Bronchial epithelial cell (primary cell): ENCODE data around the gene RXRB. TPM values are rescaled to one million over a fixed set of nuclear protein-coding genes. Genes with fewer than 3 reads are reported as not detected.

Experiments used
- DNase-seq: peaks from one replicate; pipeline ENCODE4 v3.0.0-alpha.2; 2010; ENCODE audit warnings: low read depth
- FAIRE-seq: peaks from 2 replicates; lab custom pipeline; 2011; peaks lifted over from hg19 to GRCh38; lab: Jason Lieb, UNC
- H3K27me3 ChIP-seq: 2 replicates; pipeline ENCODE4 v1.5.1; 2011; ENCODE audit warnings: low read length; ENCODE audit not compliant: control insufficient read depth, insufficient read depth
- H3K36me3 ChIP-seq: 2 replicates; pipeline ENCODE4 v1.5.1; 2011; ENCODE audit warnings: low read length; ENCODE audit not compliant: control insufficient read depth, insufficient read depth
- H3K4me3 ChIP-seq: 2 replicates; pipeline ENCODE4 v1.5.1; 2011; ENCODE audit warnings: mild to moderate bottlenecking, low read depth, low read length, control low read depth
- total RNA-seq: library from RNA; depleted of rRNA; stranded (reverse); fragments of >200 nt; gene quantifications from 2 replicates; pipeline ENCODE4 v1.2.1, GENCODE V29; 2014
- TF ChIP-seq, protein P1 (sequence below): IDR thresholded peaks from 2 replicates; pipeline ENCODE4 v1.5.1; 2011; ENCODE audit warnings: mild to moderate bottlenecking, moderate library complexity, low read length, control low read depth, inconsistent platforms; ENCODE audit not compliant: insufficient read depth, severe bottlenecking

Gene RXRB
- total RNA-seq, 1 donor from 2014 or later = 15.3 TPM

GRCh38 chr6:33197431-33198048 lies 2.9 kb downstream of the RXRB start:
- DNase-seq (peak; percentile 71), FAIRE-seq (no peak)
- TF ChIP-seq, protein P1, sequence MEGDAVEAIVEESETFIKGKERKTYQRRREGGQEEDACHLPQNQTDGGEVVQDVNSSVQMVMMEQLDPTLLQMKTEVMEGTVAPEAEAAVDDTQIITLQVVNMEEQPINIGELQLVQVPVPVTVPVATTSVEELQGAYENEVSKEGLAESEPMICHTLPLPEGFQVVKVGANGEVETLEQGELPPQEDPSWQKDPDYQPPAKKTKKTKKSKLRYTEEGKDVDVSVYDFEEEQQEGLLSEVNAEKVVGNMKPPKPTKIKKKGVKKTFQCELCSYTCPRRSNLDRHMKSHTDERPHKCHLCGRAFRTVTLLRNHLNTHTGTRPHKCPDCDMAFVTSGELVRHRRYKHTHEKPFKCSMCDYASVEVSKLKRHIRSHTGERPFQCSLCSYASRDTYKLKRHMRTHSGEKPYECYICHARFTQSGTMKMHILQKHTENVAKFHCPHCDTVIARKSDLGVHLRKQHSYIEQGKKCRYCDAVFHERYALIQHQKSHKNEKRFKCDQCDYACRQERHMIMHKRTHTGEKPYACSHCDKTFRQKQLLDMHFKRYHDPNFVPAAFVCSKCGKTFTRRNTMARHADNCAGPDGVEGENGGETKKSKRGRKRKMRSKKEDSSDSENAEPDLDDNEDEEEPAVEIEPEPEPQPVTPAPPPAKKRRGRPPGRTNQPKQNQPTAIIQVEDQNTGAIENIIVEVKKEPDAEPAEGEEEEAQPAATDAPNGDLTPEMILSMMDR = peak; percentile 85
- Histone ChIP-seq H3K27me3 (peaks cover 1% of the 10 kb centered on the region), H3K36me3 (peaks cover 22% of the 10 kb centered on the region), H3K4me3 (no peak overlapping the region)

DNA sequence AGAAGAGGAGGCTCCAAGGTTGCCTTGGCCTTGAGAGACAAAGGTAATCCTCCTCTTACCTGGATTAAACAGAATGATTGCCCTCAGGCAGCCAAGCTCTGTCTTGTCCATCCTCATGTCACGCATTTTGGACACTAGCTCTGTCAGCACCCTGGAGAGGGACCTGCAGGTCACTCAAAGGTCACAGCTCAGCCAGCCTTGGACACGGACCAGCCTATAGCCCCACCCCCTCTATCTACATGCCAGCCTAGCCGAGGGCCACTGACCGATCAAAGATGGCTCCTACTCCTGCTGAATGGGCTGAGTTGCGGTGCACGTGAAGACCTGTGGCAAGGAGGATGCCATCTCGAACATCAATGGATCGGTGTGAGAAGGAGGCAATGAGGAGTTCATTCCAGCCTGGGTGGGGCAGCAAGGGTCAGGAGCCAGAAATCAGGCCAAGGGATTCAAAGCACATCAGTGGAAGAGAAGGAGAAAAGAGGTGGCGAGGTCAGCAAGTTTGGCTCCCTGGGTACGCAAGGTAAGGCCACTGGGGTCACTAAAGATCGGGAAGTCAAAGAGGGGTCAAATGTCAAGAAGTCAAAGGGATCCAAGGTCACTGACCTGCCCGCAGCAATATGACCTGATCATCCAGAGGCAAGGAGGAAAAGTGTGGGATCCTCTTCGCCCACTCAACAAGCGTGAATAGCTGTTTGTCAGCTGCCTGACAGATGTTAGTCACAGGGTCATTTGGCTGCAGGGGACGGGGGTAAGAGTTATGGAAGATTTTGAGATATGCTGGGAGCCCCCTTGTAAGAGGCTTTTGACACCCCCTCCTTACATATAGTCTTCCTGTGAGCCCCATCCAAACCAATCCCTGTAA lies 4.9 kb downstream of the RXRB start:
- Histone ChIP-seq H3K4me3 (no peak overlapping the region), H3K36me3 (peaks cover 16% of the 10 kb centered on the region), H3K27me3 (peaks cover 14% of the 10 kb centered on the region)
- DNase-seq (no peak), FAIRE-seq (no peak)
- TF ChIP-seq, protein P1 = no peak

GRCh38 chr6:33194431-33194979 lies 6.0 kb downstream of the RXRB start:
- TF ChIP-seq, protein P1 = no peak
- H3K4me3 ChIP-seq = no peak overlapping the region
- peaks cover 16% of the 10 kb centered on the region for H3K36me3 ChIP-seq
- FAIRE-seq (no peak), DNase-seq (no peak)
- H3K27me3 ChIP-seq = peaks cover 15% of the 10 kb centered on the region

GRCh38 chr6:33193619-33194018 lies 6.8 kb downstream of the RXRB start:
- TF ChIP-seq, protein P1 = no peak
- FAIRE-seq (no peak), DNase-seq (no peak)
- H3K36me3 ChIP-seq = peaks cover 16% of the 10 kb centered on the region
- H3K27me3 ChIP-seq = peaks cover 17% of the 10 kb centered on the region
- H3K4me3 ChIP-seq = no peak overlapping the region

GRCh38 chr6:33192671-33193602 lies 7.5 kb downstream of the RXRB start:
- TF ChIP-seq, protein P1 = no peak
- Histone ChIP-seq H3K27me3 (peaks cover 17% of the 10 kb centered on the region), H3K36me3 (peaks cover 16% of the 10 kb centered on the region), H3K4me3 (peak overlapping the region; percentile 27)
- DNase-seq (no peak), FAIRE-seq (no peak)
